K562 (cell line): ENCODE results near the gene SLC49A4. TPM values are rescaled to one million over a fixed set of nuclear protein-coding genes. Genes with fewer than 3 reads are reported as not detected.

ENCODE experiments used
- ATAC-seq: fragments of 200-7000 bp; cut with Tn5 transposase; 3 replicates; pipeline ENCODE4 v1.9.1; 2020; ENCODE audit warnings: moderate library complexity
- BruUV-seq: library from RNA; stranded (reverse); fragments of 400-500 nt; replicated peaks from 2 replicates; lab custom pipeline; 2021; lab: Mats Ljungman, UMichigan
- CTCF ChIA-PET: fragments of 300-600 bp; formaldehyde crosslinking; extraction: SDS; loops from one replicate; lab custom pipeline; 2021; ENCODE audit warnings: low intra/inter-chr PET ratio; lab: Yijun Ruan, JAX
- POLR2A ChIA-PET: fragments of 300-600, 350-650 bp; sonication (Branson Sonifier 250); formaldehyde crosslinking; extraction: SDS; loops from one replicate; lab custom pipeline; 2021; ENCODE audit warnings: antibody characterized with exemption, inconsistent platforms; lab: Yijun Ruan, JAX
- DNase-seq, 4 experiments: peaks; one replicate each; pipeline versions ENCODE4 v3.0.0 to v3.0.0-alpha.2; 2011 to 2018; ENCODE audit warnings: low spot score in 3 of 4, mixed read lengths in 3 of 4; ENCODE audit errors: extremely low read depth in 1 of 4
- FAIRE-seq: peaks from 2 replicates; lab custom pipeline; 2011; peaks lifted over from hg19 to GRCh38; lab: Jason Lieb, UNC
- H2AFZ ChIP-seq: 2 replicates; pipeline ENCODE4 v1.6.0; 2011; ENCODE audit warnings: low read depth, low read length, control low read depth, inconsistent platforms
- H3K27ac ChIP-seq: fragments of 200-600 bp; 3 replicates; pipeline ENCODE4 v1.8.0; 2011; ENCODE audit warnings: low read depth, mild to moderate bottlenecking, control low read depth, inconsistent platforms, low read length, moderate library complexity, mixed read lengths; ENCODE audit errors: extremely low read depth
- H3K27me3 ChIP-seq, 2 experiments: fragments of 300-600 bp in 1 of 2; 2 replicates in 1 of 2; 3 replicates in 1 of 2; pipeline versions ENCODE4 v1.6.0 to v1.8.0; 2011; ENCODE audit warnings: inconsistent platforms in 2 of 2, low read length in 2 of 2, mild to moderate bottlenecking in 1 of 2, mixed read lengths in 1 of 2, moderate library complexity in 1 of 2; ENCODE audit not compliant: control insufficient read depth in 2 of 2, insufficient read depth in 2 of 2
- H3K36me3 ChIP-seq: fragments of 300-600 bp; 3 replicates; pipeline ENCODE4 v1.8.0; 2011; ENCODE audit warnings: mild to moderate bottlenecking, low read length, inconsistent platforms; ENCODE audit not compliant: control insufficient read depth, insufficient read depth
- H3K4me1 ChIP-seq, 2 experiments: fragments of 200-600 bp in 1 of 2; replicated peaks in 1 of 2; 2 replicates in 1 of 2; 3 replicates in 1 of 2; pipeline versions ENCODE4 v1.5.1 to v1.8.0; 2011; ENCODE audit warnings: inconsistent platforms in 2 of 2, low read length in 2 of 2, mild to moderate bottlenecking in 1 of 2, mixed read lengths in 1 of 2, moderate library complexity in 1 of 2; ENCODE audit not compliant: control insufficient read depth in 2 of 2, insufficient read depth in 2 of 2
- H3K4me2 ChIP-seq: 2 replicates; pipeline ENCODE4 v1.6.1; 2011; ENCODE audit warnings: low read length, control low read depth, inconsistent platforms, mixed read lengths; ENCODE audit not compliant: insufficient read depth
- H3K4me3 ChIP-seq: fragments of 200-600 bp; sonication (generic), shearing (Covaris generic); 2 replicates; pipeline ENCODE4 v1.5.1; 2016; ENCODE audit warnings: control low read depth, inconsistent platforms
- H3K79me2 ChIP-seq: fragments of 200-600 bp; 3 replicates; pipeline ENCODE4 v1.8.0; 2011; ENCODE audit warnings: low read length, inconsistent platforms; ENCODE audit not compliant: control insufficient read depth, insufficient read depth
- H3K9ac ChIP-seq, 2 experiments: 2 replicates each; pipeline versions ENCODE4 v1.6.0 to v1.6.1; 2011; ENCODE audit warnings: low read depth in 2 of 2, low read length in 2 of 2, control low read depth in 1 of 2, inconsistent platforms in 1 of 2, mild to moderate bottlenecking in 1 of 2, mixed read lengths in 1 of 2; ENCODE audit not compliant: insufficient read depth in 1 of 2
- H3K9me1 ChIP-seq: one replicate; pipeline ENCODE4 v1.6.0; 2011; ENCODE audit warnings: inconsistent platforms, mild to moderate bottlenecking, low read length, moderate library complexity; ENCODE audit not compliant: control insufficient read depth, insufficient read depth
- H3K9me3 ChIP-seq: replicated peaks from 2 replicates; pipeline ENCODE4 v1.5.1; 2011; ENCODE audit warnings: low read depth, low read length, inconsistent platforms; ENCODE audit not compliant: control insufficient read depth, insufficient read depth
- H4K20me1 ChIP-seq: replicated peaks from 2 replicates; pipeline ENCODE4 v1.6.1; 2011; ENCODE audit warnings: low read length, inconsistent platforms, mixed read lengths; ENCODE audit not compliant: control insufficient read depth, insufficient read depth
- CHD1 ChIP-seq: fragments of 200-600 bp; sonication (generic); IDR thresholded peaks from one replicate; pipeline ENCODE4 v1.6.1; 2012; ENCODE audit warnings: mild to moderate bottlenecking, moderate library complexity, low read length, inconsistent platforms
- EP400 ChIP-seq: fragments of 450-650 bp; IDR thresholded peaks from 2 replicates; pipeline ENCODE4 v1.6.1; 2017; ENCODE audit warnings: antibody characterized with exemption, mild to moderate bottlenecking, moderate library complexity
- KDM4B ChIP-seq, 2 experiments: fragments of 450-650 bp in 1 of 2; sonication (generic) in 1 of 2; IDR thresholded peaks; 2 replicates each; pipeline ENCODE4 v1.6.1; 2016 to 2017; ENCODE audit warnings: borderline replicate concordance in 2 of 2, antibody characterized with exemption in 1 of 2, low read depth in 1 of 2, mild to moderate bottlenecking in 1 of 2
- NR2C2 ChIP-seq, 2 experiments: fragments of 200-800 bp in 1 of 2; sonication (Bioruptor generic) in 1 of 2; sonication (generic) in 1 of 2; formaldehyde crosslinking in 1 of 2; IDR thresholded peaks; 2 replicates each; pipeline versions ENCODE4 v1.6.1 to v1.8.0; 2016 to 2022; ENCODE audit warnings: mild to moderate bottlenecking in 1 of 2, missing compliant biosample characterization in 1 of 2, missing genetic modification characterization in 1 of 2, missing genetic modification reagents in 1 of 2
- NUFIP1 ChIP-seq: fragments of 450-650 bp; IDR thresholded peaks from 2 replicates; pipeline ENCODE4 v1.6.1; 2018; ENCODE audit not compliant: partially characterized antibody
- TAF15 ChIP-seq: fragments of 200-400 bp; formaldehyde crosslinking; IDR thresholded peaks from 2 replicates; pipeline ENCODE4 v1.6.1; 2017; ENCODE audit warnings: mild to moderate bottlenecking, low read depth, low read length, moderate library complexity
- YBX1 ChIP-seq: fragments of 450-650 bp; IDR thresholded peaks from 2 replicates; pipeline ENCODE4 v1.7.1; 2016; ENCODE audit warnings: mild to moderate bottlenecking
- ZNF583 ChIP-seq: fragments of 250-450 bp; sonication (Bioruptor Pico); IDR thresholded peaks from 2 replicates; pipeline ENCODE4 v1.4.0; 2020
- ZSCAN32 ChIP-seq: fragments of 450-650 bp; formaldehyde crosslinking; IDR thresholded peaks from 2 replicates; pipeline ENCODE4 v1.4.0; 2020; ENCODE audit warnings: mild to moderate bottlenecking, moderate library complexity
- WGBS: fragments of 100-300 bp; shearing (Covaris generic); methylation state at CpG from one replicate; pipeline ENCODE4 v1.1.6; 2016; ENCODE audit warnings: low coverage, mixed read lengths; ENCODE audit not compliant: insufficient coverage; ENCODE audit errors: missing lambda C conversion rate; 5-methylcytosine and 5-hydroxymethylcytosine counted together
- in situ Hi-C: fragments of 300-500 bp; cut with MboI; formaldehyde crosslinking; loops from 4 replicates; pipeline ENCODE4 v1.15.0; 2018; ENCODE audit warnings: inconsistent platforms, mixed read lengths
- intact Hi-C: fragments of 100-400 bp; cut with micrococcal nuclease; formaldehyde crosslinking; loops from 2 replicates; pipeline ENCODE4 v1.14.2; 2022
- polyA plus RNA-seq, 8 experiments: library from polyadenylated mRNA; depleted of rRNA in 4 of 8; stranded (reverse) in 5 of 8; unstranded in 3 of 8; fragments of >200 nt; fragmentation: Nextera tagmentation in 2 of 8; fragmentation: Illumina TruSeq in 1 of 8; extraction: Ambion mirVana in 2 of 8; extraction: Trizol in 1 of 8; gene quantifications; 2 replicates each; pipeline versions ENCODE4 v1.2.1 to v1.2.3, GENCODE V29; 2011 to 2014; ENCODE audit warnings: inconsistent platforms in 1 of 8, missing spikeins in 1 of 8
- total RNA-seq, 7 experiments: library from RNA; depleted of rRNA in 6 of 7; stranded (reverse); fragments of >200 nt in 6 of 7; fragmentation: Illumina TruSeq in 2 of 7; extraction: Trizol in 2 of 7; gene quantifications; 2 replicates each; pipeline versions ENCODE4 v1.2.1 to v1.2.3, GENCODE V29; 2011 to 2021; ENCODE audit warnings: low replicate concordance in 1 of 7
- TF ChIP-seq, protein P1 (sequence below): fragments of 450-650 bp; IDR thresholded peaks from 2 replicates; pipeline ENCODE4 v1.6.1; 2016; ENCODE audit warnings: antibody characterized with exemption

SLC49A4 gene
- total and polyA plus RNA-seq, 9 of the 15 experiments (the other 6 are each of a cell fraction or from before 2014, with no cell fraction given): 0.15 to 1.3 (median 0.83) TPM

DNA sequence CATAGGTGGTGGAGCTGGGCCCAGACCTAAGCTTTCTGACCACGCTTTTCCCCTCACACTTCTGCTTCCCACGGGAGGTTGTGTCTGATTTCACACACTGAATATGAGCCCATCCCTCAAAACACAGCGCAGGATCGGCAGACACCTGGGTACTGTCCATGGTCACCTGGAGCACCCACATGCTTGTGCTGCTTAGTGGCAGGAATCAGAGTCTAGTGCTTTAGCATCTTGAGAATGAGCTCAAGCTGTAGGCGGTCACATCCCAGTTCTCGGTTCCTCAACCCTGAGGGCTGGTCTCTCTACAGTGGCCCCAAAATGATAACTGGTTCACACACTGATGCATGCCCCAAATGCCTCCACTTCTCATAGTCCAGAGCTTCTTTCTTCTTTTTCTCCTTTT lies 121.7 kb downstream of the SLC49A4 start:
- H3K36me3 ChIP-seq: no peaks in the 10 kb centered on the region
- ChIA-PET CTCF (no interaction called here), POLR2A (interaction anchor here (0.6 kb wide), 2 partner anchors 140 to 189 kb away, joined by 3 to 4 read pairs; no protein-coding TSS in a partner anchor)
- no peak for DNase-seq
- no peaks in the 10 kb centered on the region for H4K20me1 ChIP-seq
- intact Hi-C loops (no loop called here), in situ Hi-C loops (no loop called here)
- WGBS: 0% methylated on average over 6 of the region's 6 CpGs
- no peak overlapping the region for H3K27ac ChIP-seq
- peaks cover 12 to 53% of the 10 kb centered on the region in 2 experiments; a peak in 4 of 5 replicates for H3K27me3 ChIP-seq
- no peak for FAIRE-seq
- TF ChIP-seq ZSCAN32 (no peak), YBX1 (no peak), ZNF583 (CRISPR knock-in tag) (no peak), KDM4B (IDR thresholded peaks at IDR 0.05; ENCODE audit: borderline replicate concordance in 2 of 2, low read depth in 1 of 2) (no peak), CHD1 (no peak)
- no peaks in the 10 kb centered on the region for H3K79me2 ChIP-seq
- H3K9me1 ChIP-seq: no peaks in the 10 kb centered on the region
- no peak overlapping the region for H3K9ac ChIP-seq
- H2AFZ ChIP-seq: no peak overlapping the region
- no TSS peak for BruUV-seq
- H3K4me1 ChIP-seq: peaks cover 0 to 21% of the 10 kb centered on the region in 2 experiments; a peak in 3 of 5 replicates
- no peak overlapping the region for H3K4me2 ChIP-seq
- ATAC-seq: no peak
- H3K4me3 ChIP-seq: no peak overlapping the region
- H3K9me3 ChIP-seq: no peaks in the 10 kb centered on the region

DNA sequence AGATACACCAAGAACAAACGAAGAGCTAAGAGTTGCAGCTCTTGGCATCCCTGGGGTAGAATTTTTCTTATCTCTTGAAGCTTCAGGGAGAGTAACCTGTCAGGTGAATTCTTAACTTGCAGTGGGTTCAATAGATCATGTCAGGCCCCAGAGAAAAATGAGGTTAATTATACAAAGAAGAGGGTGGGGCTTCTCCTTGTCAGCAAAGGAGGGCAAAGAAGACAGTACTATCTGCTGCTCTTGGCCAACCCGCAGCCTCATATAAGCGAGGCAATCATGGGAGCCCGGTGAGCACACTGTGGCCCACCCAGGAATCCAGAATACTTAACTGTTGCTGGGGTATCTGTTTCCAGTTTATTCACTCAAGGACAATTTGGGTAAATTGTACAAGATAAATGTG lies 122.5 kb downstream of the SLC49A4 start:
- intact Hi-C loops (no loop called here), in situ Hi-C loops (no loop called here)
- H2AFZ ChIP-seq: no peak overlapping the region
- no peak overlapping the region for H3K27ac ChIP-seq
- peaks cover 0 to 23% of the 10 kb centered on the region in 2 experiments; a peak in 3 of 5 replicates for H3K4me1 ChIP-seq
- no peak overlapping the region for H3K9ac ChIP-seq
- peaks cover 4 to 52% of the 10 kb centered on the region in 2 experiments; a peak in 4 of 5 replicates for H3K27me3 ChIP-seq
- POLR2A ChIA-PET: interaction anchor here (0.6 kb wide), 1 partner anchor 996 kb away, joined by 4 read pairs; no protein-coding TSS in a partner anchor
- BruUV-seq: no TSS peak
- no peaks in the 10 kb centered on the region for H3K9me1 ChIP-seq
- CTCF ChIA-PET: no interaction called here
- no peaks in the 10 kb centered on the region for H4K20me1 ChIP-seq
- no peak for DNase-seq
- no peak for FAIRE-seq
- H3K79me2 ChIP-seq: no peaks in the 10 kb centered on the region
- ATAC-seq: no peak
- no peaks in the 10 kb centered on the region for H3K9me3 ChIP-seq
- no peaks in the 10 kb centered on the region for H3K36me3 ChIP-seq
- H3K4me2 ChIP-seq: no peak overlapping the region
- H3K4me3 ChIP-seq: no peak overlapping the region
- 0% methylated on average over 4 of the region's 4 CpGs for WGBS
- TF ChIP-seq NUFIP1 (no peak), EP400 (no peak), NR2C2 (CRISPR knock-in tag; IDR thresholded peaks at IDR 0.05) (no peak), NR2C2 (tag; IDR thresholded peaks at IDR 0.05) (no peak), TAF15 (no peak)
- TF ChIP-seq, protein P1, sequence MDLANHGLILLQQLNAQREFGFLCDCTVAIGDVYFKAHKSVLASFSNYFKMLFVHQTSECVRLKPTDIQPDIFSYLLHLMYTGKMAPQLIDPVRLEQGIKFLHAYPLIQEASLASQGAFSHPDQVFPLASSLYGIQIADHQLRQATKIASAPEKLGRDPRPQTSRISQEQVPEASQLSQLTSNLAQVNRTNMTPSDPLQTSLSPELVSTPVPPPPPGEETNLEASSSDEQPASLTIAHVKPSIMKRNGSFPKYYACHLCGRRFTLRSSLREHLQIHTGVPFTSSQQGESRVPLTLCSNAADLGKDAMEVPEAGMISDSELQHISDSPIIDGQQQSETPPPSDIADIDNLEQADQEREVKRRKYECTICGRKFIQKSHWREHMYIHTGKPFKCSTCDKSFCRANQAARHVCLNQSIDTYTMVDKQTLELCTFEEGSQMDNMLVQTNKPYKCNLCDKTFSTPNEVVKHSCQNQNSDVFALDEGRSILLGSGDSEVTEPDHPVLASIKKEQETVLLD: no peak
